Left cardiac atrium (tissue), 4 donors: ENCODE measurements around the gene CHSY3. TPM values are rescaled to one million over a fixed set of nuclear protein-coding genes. Genes with fewer than 3 reads are reported as not detected.
A peak's percentile ranks its signal among the peaks of the same experiment; 100 is the strongest.

Experiments
- ATAC-seq, 2 donors: fragments of 200-7000 bp; cut with Tn5 transposase; one replicate each; pipeline ENCODE4 v1.9.1; 2020; ENCODE audit warnings: mild to moderate bottlenecking in 2 of 2, moderate library complexity in 2 of 2
- DNase-seq: peaks from one replicate; pipeline ENCODE4 v3.0.0-alpha.2; 2020
- intact Hi-C, 2 donors: fragments of 100-400 bp; cut with DNase I; formaldehyde crosslinking; loops; one replicate each; pipeline versions ENCODE4 v1.14.1 to v1.15.1; 2022 to 2023
- total RNA-seq, 2 donors: library from RNA; stranded (reverse); fragmentation: NEBNext Ultra II Directional; extraction: Animal tissue kit (Norgen Biotek cat#: 25700); gene quantifications; one replicate each; pipeline ENCODE4 v1.2.1, GENCODE V29; 2021
- donor health status: DM: no; HTN: yes; CAD: no.
- donor health status: DM: no; HTN: yes; CAD: no; lungs with severe emphysema.
- donor health status: DM: yes; HTN: yes; CAD: no.
- donor health status: Dilated cardiomyopathy.

The CHSY3 gene
- total RNA-seq, 2 donors from 2014 or later: 1.9 to 3.1 TPM

DNA sequence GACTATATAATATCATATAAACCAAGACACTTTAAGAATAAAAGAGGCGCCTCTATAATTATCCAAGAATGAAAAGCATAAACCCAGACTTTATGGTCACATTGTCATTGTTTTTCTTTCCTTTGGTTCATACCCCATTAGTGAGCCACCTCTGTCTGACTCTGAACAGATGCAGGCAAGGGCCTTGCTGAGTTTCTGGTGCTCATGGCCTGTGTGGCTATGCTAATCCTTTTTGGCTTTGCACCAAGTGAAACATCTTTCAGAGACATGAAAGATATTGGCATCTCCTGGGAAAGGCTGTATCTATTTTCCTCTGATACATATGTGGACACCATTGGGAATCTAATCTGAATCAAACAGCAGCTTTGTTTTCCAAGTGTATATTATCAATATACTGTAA is 222.5 kb downstream of the CHSY3 start:
- DNase-seq (no peak), ATAC-seq (no peak)
- intact Hi-C loops: no loop called here

GRCh38 chr5:130135506-130135905 is 231.2 kb downstream of the CHSY3 start:
- DNase-seq (no peak), ATAC-seq (peak; percentile 73 to 78)
- intact Hi-C loops: no loop called here

- intact Hi-C loops: no loop called here
- ATAC-seq (peak in 1 of 2 donors; percentile 73), DNase-seq (no peak)
Observed at GRCh38 chr5:130136300-130136699, 232.0 kb downstream of the CHSY3 start.

DNA sequence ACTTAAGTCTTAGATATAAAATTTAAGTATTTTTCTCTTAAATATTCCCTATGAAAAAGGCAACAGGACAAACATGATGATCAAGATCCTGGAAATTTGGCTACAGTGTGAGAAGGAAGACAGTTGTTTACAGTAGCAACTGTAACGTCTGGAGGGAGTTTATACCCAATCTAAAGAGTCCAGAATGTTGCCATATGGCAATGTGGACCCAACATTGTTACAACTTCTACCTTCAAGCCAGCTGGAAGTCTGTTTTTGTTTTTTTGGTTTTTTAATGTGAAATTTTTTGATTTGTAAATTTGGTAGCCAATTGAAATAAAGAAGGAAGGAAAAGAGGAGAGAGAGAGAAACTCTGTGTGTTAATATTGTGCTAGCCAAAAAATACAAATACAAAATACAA is 233.4 kb downstream of the CHSY3 start:
- intact Hi-C loops: no loop called here
- no peak for ATAC-seq
- no peak for DNase-seq

DNA sequence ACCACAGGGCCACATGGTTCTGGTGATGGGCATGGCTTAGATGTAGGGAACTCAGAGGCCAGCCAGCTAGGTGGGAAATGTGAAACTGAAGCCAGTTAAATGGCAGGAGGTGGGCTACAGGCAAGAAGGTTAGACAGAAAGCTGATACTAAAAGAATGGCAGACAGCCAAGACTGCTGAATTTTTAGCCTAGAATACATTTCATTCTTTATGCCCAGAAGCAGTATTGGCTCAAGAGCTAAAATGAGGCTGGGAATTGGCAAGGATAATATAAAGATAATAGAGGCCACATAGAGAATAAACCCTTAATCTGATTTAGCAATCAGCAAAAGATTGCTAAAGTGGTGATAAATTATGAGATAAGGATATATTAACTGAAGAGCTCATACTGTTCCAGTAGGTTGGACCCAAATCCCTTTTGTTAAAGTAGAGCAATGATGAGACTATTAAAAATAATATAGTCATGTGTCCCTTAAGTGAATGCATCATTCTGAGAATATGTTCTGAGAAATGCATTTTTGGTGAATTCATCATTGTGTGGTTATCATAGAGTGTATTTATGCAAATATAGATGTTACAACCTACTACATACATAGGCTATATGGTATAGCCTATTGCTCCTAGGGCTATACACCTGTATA is 234.3 kb downstream of the CHSY3 start:
- intact Hi-C loops: no loop called here
- ATAC-seq: no peak
- DNase-seq: no peak

DNA sequence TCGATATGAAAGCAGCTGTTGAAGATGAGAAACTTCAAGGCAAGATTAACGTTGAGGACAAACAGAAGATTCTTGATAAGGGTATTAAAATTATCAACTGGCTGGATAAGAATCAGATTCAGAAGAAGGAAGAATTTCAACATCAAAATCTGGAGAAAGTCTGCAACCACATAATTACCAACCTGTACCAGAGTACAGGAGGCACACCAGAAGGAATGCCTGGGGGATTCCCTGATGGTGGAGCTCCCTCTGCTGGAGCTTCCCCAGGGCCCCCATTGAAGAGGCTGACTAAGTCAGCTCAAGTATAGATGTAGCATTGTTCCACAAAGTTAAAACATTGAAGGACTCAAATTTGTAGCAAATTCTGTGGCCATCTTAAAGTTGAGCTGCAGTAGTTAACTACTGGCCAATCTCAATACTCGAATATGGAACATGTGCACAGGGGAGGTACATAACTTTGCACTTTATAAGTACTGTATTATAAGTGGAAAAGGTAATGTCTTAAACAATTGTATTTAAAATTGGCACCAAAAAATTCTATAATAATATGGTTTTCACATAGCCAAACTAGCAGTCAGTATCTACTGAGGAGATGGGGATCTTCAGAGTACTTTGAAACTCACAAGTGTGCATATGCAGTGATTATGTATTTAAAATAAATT is 237.5 kb downstream of the CHSY3 start:
- peak; percentile 22 for DNase-seq
- intact Hi-C loops: loop anchor here (5.0 kb wide), 1 partner anchor 239 kb away; the partner anchor contains the start of gene CHSY3 (in 2 of the 2)
- peak; percentile 44 to 76 for ATAC-seq

DNA sequence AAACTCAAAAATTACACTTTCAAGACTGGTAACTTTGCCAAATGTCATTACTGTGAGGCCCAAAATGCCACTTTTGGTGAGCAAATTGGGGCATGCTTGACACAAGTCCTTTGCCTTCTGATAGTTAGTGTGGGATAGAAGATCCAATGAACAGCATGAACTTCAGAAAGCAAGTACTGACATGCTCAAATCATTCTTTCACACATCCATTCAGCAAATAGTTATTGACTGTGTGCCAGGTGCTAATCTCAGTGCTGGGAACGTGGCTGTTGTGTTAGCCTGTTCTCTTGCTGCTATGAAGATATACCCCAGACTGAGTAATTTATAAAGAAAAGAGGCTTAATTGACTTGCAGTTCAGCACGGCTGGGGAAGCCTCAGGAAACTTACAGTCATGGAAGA is 247.0 kb downstream of the CHSY3 start:
- intact Hi-C loops: no loop called here
- DNase-seq: no peak
- peak in 1 of 2 donors; percentile 47 for ATAC-seq

DNA sequence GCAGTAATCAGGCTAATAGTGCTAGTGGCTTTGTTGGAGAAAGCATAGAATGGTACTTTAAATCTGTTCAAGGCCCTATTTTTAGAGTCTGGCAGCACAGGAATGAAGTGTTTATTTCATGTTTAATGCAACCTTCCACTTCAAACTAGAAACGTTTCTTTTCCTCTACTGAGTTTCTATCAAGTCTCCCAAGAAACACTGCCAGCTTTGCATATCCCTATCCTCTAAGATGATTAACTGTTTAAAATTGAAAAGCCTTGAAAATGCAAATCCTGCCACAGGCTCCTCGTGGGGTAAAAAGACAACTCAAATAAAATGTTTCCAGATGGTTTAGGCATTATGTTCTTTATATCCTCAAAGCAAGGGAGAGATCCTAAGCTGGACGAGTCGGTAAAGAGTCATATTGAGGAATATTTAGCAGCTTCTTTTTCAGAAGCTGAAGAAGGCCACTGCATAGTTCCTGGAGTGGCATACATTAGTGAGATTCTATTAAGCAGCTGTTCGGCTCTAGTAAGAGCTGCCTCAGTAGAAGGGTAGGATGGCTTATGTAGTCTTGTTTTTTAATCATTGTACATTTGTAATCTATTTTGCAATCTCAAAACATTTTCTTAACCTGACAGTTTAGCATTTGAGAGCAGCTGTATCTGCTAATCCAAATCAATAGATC is 251.2 kb downstream of the CHSY3 start:
- no peak for ATAC-seq
- intact Hi-C loops: no loop called here
- no peak for DNase-seq

DNA sequence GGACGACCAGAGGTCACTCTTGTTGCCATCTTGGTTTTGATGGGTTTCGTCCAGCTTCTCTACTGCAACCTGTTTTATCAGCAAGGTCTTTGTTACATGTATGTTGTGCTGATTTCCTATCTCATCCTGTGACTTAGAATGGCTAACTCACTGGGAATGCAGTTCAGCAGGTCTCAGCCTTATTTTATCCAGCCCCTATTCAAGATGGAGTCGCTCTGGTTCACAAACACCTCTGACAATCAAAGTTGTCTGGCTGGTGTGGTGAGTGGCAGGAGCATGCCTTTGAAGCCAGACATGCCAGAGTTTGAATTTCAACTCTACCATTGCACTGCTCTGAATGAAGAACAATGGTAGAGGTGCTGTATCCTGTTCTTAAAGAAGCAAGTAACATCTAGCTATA is 253.8 kb downstream of the CHSY3 start:
- intact Hi-C loops: no loop called here
- ATAC-seq (no peak), DNase-seq (no peak)

GRCh38 chr5:130159968-130160367 is 255.7 kb downstream of the CHSY3 start:
- no peak for DNase-seq
- intact Hi-C loops: no loop called here
- no peak for ATAC-seq

- ATAC-seq: no peak
- intact Hi-C loops: no loop called here
Observed at GRCh38 chr5:130164966-130165365, 260.7 kb downstream of the CHSY3 start.

GRCh38 chr5:130166839-130167490 is 262.7 kb downstream of the CHSY3 start:
- ATAC-seq: no peak
- no peak for DNase-seq
- intact Hi-C loops: no loop called here

More at GRCh38 chr5:130164966-130165365, 260.7 kb downstream of the CHSY3 start:
- DNase-seq: no peak

DNA sequence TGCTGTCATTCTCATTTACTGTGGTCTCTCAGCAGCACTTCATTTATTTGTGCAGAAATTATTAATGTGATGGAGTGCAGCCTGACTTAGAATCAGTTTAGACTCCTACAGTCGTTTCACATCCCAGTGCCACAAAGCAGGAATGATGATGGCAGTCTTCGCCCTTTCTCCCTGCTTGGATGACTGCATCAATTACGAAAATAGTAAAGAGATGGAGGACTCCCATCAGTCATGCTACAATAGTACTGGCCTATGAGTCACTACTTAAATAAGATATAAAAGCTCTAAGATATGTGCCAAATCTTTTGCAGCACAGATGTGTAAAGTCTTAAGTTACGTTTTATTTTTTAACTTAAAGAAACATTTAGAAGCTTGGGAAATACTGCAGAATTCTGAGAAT is 263.9 kb downstream of the CHSY3 start:
- no peak for ATAC-seq
- DNase-seq: no peak
- intact Hi-C loops: no loop called here

- no peak for ATAC-seq
- intact Hi-C loops: no loop called here
- no peak for DNase-seq
Observed at GRCh38 chr5:130171699-130172098, 267.4 kb downstream of the CHSY3 start.

DNA sequence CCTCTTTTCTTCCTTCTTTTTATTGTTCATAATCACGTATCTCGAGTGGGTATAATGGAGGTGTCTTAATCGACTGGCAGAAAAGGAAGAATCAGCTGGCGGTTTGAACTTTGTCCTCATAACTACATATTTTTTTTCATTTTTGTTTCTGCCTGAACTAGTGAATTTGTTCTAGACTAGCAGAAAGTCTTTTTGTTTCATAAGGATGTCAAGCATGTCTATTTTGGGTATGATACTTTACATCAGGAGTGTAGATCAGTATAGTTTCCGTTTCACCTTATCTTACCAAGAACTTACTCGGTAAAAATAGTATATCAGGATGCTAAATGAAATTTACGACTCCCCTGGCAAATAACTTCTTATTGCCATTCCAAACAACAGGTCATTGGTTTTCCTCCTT is 278.9 kb downstream of the CHSY3 start:
- ATAC-seq: no peak
- intact Hi-C loops: no loop called here
- no peak for DNase-seq

DNA sequence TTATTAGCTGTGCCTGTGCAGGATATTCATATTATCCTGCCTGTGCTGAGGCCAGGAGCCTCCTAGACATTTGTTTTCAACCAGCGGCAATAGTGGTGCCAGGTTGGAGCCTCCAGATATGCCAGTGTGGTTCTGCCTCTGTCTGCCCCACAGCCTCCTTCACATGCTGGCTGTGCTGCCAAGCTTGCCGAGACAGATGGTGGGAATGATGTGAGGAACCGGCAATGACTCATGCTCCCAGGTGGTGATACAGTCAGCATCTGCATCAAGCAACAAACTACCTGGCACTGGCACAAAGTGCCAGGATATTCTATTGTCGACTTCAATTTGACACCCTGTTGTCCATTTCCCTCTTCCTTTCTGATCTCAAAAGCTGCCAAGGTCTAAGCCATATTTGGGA is 285.7 kb downstream of the CHSY3 start:
- no peak for ATAC-seq
- intact Hi-C loops: no loop called here

GRCh38 chr5:130198927-130199326 is 294.7 kb downstream of the CHSY3 start:
- ATAC-seq: no peak
- intact Hi-C loops: no loop called here

More for the DNA sequence above, 285.7 kb downstream of the CHSY3 start:
- DNase-seq: no peak

DNA sequence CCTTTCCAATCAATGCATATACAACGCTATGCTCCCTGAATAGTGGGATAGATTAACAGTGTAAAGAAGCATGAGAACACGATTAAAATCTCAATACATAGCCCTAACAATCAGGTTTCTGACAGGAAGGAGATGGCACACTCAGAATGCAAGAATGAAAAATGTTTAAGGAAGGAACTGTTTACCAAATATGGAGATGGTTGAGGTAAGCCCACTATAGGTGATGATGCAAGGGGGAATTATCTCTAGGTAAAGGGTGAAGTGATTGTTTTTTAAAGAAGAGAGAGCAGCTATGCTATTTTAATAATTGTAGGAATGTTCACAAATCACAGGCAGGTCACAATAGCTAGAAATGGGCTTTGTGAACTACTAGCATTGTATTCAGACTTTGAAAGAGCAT is 302.4 kb downstream of the CHSY3 start:
- ATAC-seq (no peak), DNase-seq (no peak)
- intact Hi-C loops: no loop called here

More at GRCh38 chr5:130198927-130199326, 294.7 kb downstream of the CHSY3 start:
- DNase-seq: no peak

- intact Hi-C loops: no loop called here
- no peak for ATAC-seq
- DNase-seq: no peak
Observed at GRCh38 chr5:130213607-130214006, 309.3 kb downstream of the CHSY3 start.

DNA sequence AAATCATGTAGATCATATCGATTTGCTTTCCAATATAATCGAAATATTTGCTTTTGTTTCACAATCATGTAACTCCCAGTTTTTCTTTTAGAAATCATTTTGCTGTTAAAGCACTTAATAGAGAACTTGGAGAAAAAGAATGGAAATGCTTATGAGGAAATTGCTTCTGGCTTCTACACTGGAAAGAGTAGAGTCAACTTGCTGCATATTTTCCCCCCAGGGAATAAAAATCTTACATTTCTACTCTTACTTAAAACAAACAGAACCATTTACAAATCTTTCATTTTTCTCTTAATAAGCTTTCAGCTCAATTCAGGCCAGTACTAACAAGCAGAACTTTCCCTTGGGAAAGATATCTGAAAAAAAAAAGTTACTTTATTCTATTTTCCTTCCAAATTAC is 312.0 kb downstream of the CHSY3 start:
- no peak for ATAC-seq

More for the DNA sequence above, 312.0 kb downstream of the CHSY3 start:
- DNase-seq: no peak
- intact Hi-C loops: no loop called here
